ENCODE measurements around the gene FLNA. TPM values are rescaled to one million over a fixed set of nuclear protein-coding genes. Genes with fewer than 3 reads are reported as not detected.
A peak's percentile ranks its signal among the peaks of the same experiment; 100 is the strongest.
"Not testable (repeated sequence)": the region's sequence is repeated elsewhere in the genome, so short reads cannot be mapped to it uniquely, and the experiment has no call there.

The FLNA gene
- total RNA-seq, 1 donor from 2014 or later, result 347 TPM

DNA sequence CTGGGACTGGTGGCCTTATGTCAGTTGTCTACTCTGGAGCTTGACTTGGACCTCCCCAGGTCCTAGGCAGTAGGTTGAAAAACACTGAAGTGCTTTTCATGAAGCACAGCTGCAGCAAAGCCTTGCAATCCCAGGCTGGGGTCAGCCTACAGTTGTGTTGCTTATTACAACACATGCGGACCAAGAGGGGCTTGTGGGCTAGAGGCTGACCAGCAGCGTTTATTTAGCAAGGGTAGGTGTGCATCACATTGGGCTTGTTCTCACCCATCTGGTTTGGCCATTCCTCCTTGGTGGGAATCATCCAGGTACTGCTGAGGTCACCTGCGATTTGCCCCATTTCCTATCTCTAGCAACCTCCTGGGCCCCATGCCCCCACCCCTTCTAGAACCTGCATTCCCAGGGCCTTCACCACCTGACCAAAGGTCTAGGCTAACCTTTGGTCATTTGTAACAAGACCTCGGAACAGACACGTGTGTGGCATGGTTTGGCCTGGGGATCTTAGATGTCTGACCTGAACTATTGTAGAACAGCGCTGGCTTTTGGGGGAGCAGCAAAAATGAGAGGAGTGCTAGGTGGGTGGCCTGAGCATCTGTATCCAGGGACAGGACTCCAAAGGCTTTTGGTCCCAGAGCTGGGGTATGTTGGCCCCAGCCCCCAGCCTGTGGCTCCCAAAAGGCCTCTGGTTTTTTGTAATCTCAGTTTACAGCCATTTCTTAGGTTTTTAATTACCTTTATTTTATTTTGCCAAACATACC lies 26.8 kb upstream of the FLNA start:
- DNase-seq (ENCODE audit: low spot score), result no peak
- intact Hi-C loops (cut with DNase I), result no loop called here

DNA sequence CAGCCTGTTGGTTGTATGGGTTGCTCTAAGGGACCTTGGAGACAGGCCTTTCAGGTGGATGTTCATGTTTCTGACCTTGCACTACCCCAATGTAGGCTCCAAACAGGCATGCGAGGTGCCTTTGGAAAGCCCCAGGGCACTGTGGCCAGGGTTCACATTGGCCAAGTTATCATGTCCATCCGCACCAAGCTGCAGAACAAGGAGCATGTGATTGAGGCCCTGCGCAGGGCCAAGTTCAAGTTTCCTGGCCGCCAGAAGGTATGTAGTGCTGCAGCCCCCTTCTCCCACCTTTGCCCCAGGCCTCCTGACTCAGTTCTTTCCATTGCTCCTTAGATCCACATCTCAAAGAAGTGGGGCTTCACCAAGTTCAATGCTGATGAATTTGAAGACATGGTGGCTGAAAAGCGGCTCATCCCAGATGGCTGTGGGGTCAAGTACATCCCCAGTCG lies 26.0 kb upstream of the FLNA start:
- DNase-seq (ENCODE audit: low spot score); intact Hi-C loops (cut with DNase I): not testable (repeated sequence)

DNA sequence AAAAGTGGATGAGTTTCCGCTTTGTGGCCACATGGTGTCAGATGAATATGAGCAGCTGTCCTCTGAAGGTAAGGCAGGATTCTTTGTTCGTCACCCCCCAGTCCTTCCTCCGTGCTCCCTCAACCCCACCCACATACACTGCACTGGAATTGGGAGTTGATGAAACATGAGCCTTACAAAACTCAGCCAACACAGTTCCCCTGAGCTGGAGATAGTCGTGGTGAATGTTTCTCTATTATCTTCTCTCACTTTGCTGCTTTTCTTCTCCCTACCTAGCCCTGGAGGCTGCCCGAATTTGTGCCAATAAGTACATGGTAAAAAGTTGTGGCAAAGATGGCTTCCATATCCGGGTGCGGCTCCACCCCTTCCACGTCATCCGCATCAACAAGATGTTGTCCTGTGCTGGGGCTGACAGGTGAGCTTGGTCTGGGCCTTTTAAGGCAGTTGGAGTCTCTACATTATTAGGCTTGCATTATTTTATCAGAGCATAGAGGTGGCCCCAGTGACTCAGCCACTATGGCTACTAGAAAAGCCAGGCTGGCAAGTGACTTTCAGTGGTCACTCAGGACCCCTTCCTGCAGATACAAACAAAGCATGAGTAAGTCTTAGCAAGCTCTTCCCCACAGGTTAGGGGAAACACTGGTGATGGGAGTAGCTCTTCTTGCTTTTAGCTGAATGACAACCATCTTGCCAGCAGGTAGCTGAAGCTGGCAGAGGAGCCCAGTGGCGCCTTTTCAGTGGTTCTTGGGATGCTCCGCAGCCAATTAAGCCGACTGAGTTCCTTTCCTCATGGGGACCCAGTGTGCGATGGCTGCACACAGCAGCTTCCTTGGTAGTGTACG lies 25.3 kb upstream of the FLNA start:
- DNase-seq (ENCODE audit: low spot score), result no peak
- intact Hi-C loops (cut with DNase I), result loop anchor here (10.0 kb wide), 1 partner anchor 45 kb away; the partner anchor contains the start of gene FAM50A

DNA sequence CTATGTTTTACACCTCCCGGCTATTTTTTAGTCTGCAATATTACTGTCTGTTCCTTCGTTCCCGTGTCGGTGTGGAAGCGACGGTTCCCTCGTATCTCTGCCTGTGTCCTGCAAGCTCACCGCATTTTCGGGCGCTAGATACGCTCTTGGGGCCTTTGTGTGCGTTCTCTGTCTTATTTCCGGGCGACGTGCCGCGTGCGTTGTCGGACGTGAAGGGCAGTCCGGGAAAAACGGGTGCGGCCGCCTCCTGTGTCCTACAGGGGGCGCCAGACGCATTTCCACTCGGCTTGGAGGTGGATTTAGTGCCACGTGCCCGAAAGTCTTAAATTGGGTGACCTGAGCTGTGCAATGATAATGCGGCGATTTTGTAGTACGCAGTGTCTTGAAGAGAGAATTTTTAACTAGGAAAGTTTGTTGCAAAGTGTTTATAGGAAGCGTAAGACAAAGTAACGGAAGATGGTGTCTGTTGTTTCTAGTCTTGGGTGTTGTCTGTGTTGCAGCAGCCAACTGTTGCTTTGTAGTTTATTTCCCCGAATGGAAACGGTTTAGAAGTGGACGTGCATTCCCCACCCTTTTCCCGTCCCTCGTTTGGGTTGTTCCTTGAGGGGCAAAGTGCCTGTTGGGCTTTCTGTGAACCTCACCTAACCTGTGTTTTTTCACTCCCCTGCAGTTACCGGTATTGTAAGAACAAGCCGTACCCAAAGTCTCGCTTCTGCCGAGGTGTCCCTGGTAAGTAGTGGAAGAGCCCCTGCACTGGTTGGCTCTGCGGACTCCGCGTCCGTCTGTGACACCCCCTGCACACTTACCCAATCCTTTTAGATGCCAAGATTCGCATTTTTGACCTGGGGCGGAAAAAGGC lies 24.5 kb upstream of the FLNA start:
- peak; percentile 92 for DNase-seq (ENCODE audit: low spot score)
- intact Hi-C loops (cut with DNase I), result loop anchor here (10.0 kb wide), 1 partner anchor 46 kb away; the partner anchor contains the start of gene FAM50A

DNA sequence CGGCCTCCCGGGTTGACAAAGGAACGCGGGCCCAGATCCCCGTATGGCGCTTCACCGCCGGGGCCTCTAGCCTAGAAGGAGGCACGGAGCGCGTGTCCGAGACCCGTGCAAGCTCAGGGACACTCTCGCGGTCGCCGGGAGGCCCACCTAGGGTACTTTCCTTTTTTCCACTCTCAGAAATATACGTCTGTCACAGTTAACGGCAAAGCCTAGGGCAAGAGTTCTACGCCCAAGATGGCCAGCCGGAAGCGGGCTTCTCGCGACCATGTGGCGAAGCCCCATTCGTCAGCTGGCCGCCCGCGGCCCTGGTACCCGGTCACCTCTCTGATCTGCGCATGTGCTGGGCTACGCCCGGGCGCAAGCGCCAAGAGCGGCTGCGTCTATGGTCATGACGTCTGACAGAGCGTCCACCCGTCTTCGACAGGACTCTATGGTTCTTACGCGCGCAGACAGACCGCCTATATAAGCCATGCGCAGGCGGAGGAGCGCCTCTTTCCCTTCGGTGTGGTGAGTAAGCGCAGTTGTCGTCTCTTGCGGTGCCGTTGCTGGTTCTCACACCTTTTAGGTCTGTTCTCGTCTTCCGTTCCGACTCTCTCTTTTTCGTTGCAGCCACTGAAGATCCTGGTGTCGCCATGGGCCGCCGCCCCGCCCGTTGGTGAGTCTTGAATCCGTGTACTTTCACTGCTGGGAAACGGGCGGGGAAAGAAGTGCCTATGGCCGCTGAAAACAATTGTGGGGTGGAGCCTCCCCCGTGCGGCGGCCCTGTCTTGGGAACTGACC lies 23.6 kb upstream of the FLNA start, which contains the start of gene RPL10:
Gene RPL10, plus strand, starts transcription at position 490 of the 780 bp plus-strand sequence. Its CDS starts 143 bp downstream, at position 633.
- peak; percentile 97 for DNase-seq (ENCODE audit: low spot score)
- intact Hi-C loops (cut with DNase I), result loop anchor here (10.0 kb wide), 1 partner anchor 47 kb away; the partner anchor contains the start of gene FAM50A

DNA sequence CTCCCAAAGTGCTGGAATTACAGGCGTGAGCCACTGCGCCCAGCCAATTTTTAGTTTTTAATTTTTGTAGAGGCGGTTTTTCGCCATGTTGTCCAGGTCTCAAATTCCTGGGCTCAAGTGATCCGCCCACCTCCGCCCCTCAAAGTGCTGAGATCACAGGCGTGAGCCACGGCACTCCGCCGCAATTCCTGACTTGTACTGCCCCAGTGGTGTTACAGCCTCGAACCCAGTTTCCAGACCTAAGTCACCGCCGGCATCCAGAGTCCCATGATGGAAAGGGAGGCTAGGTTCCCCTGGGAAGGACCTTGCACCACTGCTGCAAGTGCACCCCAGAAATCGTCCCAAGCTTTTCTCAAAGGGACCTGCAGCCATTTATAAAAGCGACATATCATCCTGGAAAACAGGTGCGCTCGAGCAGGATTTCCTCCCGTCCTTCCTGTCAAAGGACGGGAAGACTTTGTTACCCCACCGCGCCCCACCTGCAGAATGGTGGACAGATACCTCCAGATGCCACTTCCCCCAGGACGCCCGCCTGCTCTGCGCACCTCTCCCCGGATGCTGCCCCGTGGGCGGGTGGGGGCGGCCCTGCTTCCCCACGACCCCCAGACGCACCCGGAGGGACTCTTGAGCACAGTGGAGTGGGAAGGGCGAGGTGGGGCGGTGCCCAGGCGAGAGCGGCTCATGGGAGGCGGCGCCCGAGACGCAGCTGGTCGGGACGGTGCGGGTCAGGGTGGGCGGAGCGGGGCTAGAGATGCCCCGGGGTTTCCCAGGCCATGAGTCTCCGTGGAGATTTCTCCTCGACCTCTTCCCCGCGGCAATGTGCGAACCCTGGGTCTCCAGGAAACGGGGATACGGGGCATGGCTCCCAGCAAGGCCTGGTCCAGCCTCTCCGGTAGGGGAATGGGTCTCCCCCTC lies 22.8 kb upstream of the FLNA start:
- intact Hi-C loops (cut with DNase I), result loop anchor here (10.0 kb wide), 1 partner anchor 48 kb away; the partner anchor contains the start of gene FAM50A
- no peak for DNase-seq (ENCODE audit: low spot score)

DNA sequence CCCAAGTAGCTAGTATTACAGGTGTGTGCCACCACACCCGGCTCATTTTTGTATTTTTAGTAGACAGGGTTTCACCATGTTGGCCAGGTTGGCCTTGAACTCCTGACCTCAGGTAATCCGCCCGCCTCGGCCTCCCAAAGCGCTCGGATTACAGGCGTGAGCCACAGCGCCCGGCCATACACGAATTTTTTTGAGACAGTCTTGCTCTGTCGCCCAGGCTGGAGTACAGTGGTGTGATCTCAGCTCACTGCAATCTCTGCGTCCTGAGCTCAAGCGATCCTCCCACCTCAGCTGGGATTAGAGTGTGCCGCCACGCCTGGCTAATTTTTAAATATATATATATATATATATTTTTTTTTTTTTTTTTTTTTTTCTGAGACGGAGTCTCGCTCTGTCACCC lies 21.9 kb upstream of the FLNA start:
- intact Hi-C loops (cut with DNase I), result loop anchor here (10.0 kb wide), 1 partner anchor 48 kb away; the partner anchor contains the start of gene FAM50A
- not testable (repeated sequence) for DNase-seq (ENCODE audit: low spot score)

DNA sequence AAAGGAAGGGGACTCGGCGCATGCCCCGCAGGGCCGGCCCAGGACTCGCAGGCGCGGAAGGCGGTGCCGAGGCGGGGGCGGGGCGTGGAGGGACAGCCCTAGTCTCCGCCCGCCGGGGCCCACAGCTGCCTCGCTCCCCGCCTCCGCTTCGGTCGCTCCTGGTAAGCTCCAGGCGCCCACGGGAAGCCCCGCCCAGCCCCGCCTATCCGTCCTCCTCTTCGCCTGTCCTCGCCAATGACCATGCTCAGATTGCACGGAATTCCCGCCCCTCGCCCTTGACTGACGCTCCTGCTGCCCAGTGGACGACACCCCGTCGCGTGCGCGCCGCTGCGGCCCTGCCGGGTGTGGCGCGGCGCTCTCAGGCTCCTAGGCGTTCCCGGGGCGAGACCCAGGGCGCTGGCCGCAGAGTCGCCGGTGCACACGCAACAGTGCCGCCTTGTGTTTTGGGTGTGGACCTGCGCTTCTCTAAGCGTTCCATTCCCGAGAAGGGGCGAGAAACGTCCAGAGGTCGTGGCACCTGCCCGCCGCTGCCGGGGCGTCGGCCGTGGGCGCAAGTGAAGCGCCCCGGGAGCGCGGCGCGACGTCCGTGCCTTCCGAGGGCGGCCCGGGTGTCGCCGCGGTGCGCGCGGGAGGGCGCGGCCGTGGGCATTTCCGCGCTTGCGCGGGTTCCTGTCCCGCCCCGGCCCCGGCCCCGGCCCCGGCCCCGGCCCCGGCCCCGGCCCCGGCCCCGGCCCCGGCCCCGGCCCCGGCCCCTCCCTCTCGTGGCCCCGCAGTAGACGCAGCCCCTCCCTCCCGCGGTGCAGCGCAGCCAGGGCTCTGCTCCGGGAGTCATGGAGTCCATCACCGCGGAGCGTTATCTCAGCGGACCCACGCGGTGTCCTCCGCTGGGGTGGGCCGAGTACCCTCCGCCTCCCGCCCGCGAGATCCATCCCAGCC lies 15.6 kb upstream of the FLNA start:
- not testable (repeated sequence) for DNase-seq (ENCODE audit: low spot score)
- intact Hi-C loops (cut with DNase I), result loop anchor here (10.0 kb wide), 1 partner anchor 55 kb away; the partner anchor contains the start of gene FAM50A

DNA sequence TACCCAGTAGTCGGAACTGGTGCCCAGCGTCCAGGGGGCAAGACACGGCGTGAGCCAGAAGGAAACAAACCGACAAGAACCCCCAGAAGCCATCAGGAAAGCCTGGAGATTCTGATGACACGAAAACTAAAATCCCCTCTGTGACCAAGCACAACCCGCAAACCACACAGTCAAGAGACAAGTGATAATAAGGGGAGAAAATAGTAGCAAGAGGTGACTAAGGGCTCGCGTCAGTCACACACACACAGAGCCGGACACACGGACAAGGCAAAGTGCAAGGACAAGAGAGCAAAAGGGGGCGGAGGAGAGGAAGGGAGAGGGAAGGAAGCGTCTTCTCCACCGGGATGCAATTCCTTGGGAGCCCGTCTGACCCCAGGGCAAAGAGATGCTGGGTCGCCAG lies 14.2 kb upstream of the FLNA start:
- intact Hi-C loops (cut with DNase I); DNase-seq (ENCODE audit: low spot score): not testable (repeated sequence)

DNA sequence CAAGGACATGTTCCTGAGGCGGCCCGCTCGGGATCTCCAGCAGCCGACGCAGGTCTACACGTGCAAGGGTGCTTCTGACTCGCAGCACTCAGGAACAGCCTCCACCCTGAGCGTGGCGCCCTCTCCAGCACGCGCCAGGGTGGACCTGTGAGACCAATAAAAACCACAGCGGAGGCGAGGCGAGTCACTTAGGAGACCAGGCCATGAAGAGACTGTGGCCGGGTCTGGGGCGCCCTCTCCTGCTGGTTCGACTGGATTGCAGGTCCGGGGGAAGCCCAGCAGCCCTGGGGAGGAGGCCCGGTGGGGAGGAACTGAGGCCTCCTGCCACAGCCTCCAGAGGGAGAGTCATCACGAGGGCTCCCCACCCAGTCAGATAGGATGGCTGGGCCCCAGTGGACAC lies 13.7 kb upstream of the FLNA start:
- DNase-seq (ENCODE audit: low spot score); intact Hi-C loops (cut with DNase I): not testable (repeated sequence)

DNA sequence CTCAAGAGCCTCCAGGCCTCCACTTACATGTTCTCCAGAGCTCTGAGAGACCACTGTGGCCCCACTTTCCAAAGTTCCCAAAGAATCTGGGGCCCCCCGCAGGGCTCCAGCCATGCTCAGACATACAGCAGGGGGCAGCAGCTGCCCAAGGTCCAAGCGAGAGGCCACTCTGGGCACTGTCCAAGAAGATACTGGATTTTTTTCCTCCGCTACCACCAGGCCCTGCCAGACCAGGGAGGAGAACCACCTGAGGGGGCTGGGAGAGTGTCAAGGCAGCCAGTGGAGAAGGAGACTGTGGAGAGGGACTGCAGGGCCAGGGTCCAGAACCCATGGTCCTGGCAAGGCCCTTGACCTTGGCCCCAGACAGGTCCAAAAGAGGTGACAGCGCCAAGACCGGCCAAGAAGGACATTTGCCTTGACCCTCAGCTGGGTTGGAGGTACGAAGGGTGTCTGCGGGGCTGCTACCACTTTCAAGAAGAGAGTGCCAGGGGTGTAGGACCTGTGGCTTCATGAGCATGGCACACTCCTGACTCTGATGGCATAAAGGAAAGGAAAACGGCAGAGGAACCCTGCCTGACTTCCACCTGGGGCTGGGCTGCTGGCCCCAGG lies 10.0 kb upstream of the FLNA start:
- intact Hi-C loops (cut with DNase I), result no loop called here
- DNase-seq (ENCODE audit: low spot score), result no peak

DNA sequence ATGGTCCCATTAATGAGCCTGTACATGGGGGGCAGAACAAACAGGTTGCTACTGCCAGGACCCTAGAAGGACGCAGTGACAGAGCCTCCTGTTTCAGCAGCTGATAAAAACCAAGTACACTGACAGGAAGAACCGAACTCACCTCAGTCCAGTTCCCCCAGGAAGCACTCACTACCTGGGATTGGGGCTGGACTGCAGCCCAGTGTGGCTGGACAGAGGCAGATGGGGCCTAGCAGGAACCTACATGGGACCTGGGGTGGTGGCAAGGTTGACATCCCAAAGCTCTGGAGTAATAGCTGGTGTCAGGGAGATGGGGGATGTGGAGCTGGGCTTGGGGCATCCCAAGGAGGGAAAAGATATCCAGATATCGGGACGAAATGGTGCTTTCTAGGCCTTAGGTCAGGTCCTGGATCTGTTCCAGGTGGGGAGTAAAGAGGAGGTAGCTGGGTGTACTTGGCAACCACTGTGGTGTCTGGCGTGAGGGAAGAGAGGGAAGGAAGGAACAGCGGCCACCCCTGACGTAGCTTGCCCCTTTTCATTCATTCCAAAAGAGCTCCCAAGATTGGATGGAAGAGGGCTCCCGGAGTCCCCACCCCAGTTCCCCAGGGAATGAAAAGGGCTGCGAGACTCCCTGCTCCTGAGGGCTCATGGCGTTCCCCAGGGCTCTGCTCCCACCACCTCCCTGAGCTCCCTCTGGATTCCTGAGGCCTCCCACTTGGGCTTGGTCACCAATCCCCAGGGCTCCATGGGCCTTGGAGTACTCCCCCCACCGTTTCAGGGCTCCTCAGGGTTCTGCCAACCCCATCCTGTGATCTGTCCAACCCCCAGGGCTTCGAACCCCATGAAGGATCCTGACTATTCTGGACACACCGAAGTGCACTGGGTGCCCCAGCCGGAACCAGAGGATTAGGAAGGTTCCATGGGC lies 9.2 kb upstream of the FLNA start:
- no peak for DNase-seq (ENCODE audit: low spot score)
- intact Hi-C loops (cut with DNase I), result no loop called here

DNA sequence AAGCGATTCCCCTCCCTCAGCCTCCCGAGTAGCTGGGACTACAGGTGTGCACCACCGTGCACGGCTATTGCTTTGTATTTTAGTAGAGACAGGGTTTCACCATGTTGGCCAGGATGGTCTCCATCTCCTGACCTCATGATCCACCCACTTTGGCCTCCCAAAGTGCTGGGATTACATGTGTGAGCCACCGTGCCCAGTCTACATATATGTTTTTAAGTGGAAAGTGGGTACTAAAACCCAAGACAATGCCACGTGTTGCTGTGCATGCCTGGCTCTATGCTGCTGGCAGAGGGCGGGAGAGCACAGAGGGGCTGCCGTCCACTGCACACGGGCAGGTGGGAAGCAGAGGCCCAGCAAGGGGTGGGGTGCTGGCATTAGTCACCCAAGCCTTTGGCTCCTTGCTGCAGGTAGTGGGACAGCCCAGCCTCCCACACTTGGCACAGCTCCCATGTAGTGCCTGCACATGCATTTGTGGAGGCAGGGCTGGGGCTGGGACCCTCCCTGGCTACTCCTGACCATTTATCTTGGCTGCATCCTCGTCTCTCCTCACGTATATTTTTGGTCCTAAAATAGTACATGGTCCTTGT lies 8.1 kb upstream of the FLNA start:
- intact Hi-C loops (cut with DNase I), result no loop called here
- DNase-seq (ENCODE audit: low spot score), result no peak

DNA sequence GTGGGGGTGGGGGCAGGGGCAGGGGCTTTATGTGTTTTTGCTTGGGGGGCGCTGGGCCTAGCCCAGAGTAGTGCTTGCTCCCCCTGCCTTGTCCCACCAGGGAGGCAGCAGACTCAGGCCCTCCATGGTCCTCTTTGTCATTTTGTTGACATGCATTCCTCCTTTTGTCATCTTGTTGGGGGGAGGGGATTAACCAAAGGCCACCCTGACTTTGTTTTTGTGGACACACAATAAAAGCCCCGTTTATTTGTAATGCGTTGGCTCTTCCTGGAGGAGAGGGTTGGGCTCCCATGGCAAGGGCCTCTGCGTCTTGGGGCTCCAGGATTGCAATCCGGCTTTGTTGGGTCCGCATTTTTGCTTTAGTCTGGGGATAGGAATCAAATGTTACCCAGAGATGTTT lies 6.8 kb upstream of the FLNA start:
- no peak for DNase-seq (ENCODE audit: low spot score)
- intact Hi-C loops (cut with DNase I), result no loop called here

DNA sequence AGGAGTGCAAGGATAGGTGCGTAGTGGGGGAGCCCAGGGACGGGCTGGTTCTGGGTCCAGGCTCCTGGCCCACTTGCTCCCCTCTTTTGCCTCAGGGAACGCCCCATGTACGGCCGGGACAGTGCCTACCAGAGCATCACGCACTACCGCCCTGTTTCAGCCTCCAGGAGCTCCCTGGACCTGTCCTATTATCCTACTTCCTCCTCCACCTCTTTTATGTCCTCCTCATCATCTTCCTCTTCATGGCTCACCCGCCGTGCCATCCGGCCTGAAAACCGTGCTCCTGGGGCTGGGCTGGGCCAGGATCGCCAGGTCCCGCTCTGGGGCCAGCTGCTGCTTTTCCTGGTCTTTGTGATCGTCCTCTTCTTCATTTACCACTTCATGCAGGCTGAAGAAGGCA lies 6.4 kb upstream of the FLNA start:
- no peak for DNase-seq (ENCODE audit: low spot score)
- intact Hi-C loops (cut with DNase I), result no loop called here
